KMS-11 (cell line): Measurements from ENCODE around the gene KLHL35.

ENCODE experiments used
- H2AFZ ChIP-seq: fragments of 200-600 bp; sonication (generic); 2 replicates; pipeline ENCODE4 v1.6.1; 2016; ENCODE audit warnings: antibody characterized with exemption, mixed run types, low read depth
- H3K27ac ChIP-seq: fragments of 200-600 bp; sonication (generic); 2 replicates; pipeline ENCODE4 v1.6.1; 2016; ENCODE audit warnings: mild to moderate bottlenecking, mixed run types
- H3K27me3 ChIP-seq: fragments of 200-600 bp; sonication (generic); 2 replicates; pipeline ENCODE4 v1.6.1; 2017; ENCODE audit warnings: mild to moderate bottlenecking, low read depth, mixed run types, moderate library complexity; ENCODE audit not compliant: insufficient read depth
- H3K36me3 ChIP-seq: fragments of 200-600 bp; sonication (generic); 2 replicates; pipeline ENCODE4 v1.6.1; 2017; ENCODE audit warnings: mild to moderate bottlenecking, mixed run types; ENCODE audit not compliant: insufficient read depth
- H3K4me1 ChIP-seq: fragments of 200-600 bp; sonication (generic); 2 replicates; pipeline ENCODE4 v1.6.1; 2016; ENCODE audit warnings: mild to moderate bottlenecking, low read depth, mixed run types; ENCODE audit not compliant: poor library complexity, severe bottlenecking
- H3K4me2 ChIP-seq: fragments of 200-600 bp; sonication (generic); 2 replicates; pipeline ENCODE4 v1.7.0; 2016; ENCODE audit warnings: mild to moderate bottlenecking, mixed run types
- H3K4me3 ChIP-seq: fragments of 200-600 bp; sonication (generic); IDR thresholded peaks from 2 replicates; pipeline ENCODE4 v1.6.1; 2017; ENCODE audit warnings: low read depth, low read length, mixed read lengths; ENCODE audit not compliant: insufficient read depth
- H3K79me2 ChIP-seq: fragments of 200-600 bp; sonication (generic); 2 replicates; pipeline ENCODE4 v1.6.1; 2016; ENCODE audit warnings: low read depth, mixed run types; ENCODE audit not compliant: insufficient read depth
- H3K9ac ChIP-seq: fragments of 200-600 bp; sonication (generic); 2 replicates; pipeline ENCODE4 v1.6.1; 2016; ENCODE audit warnings: mild to moderate bottlenecking, mixed run types
- H4K20me1 ChIP-seq: fragments of 200-600 bp; sonication (generic); 2 replicates; pipeline ENCODE4 v1.6.1; 2016; ENCODE audit warnings: mild to moderate bottlenecking, mixed run types; ENCODE audit not compliant: insufficient read depth
- TF ChIP-seq, protein P1 (sequence below): fragments of 200-600 bp; sonication (generic); conservative IDR thresholded peaks from 2 replicates; pipeline ENCODE4 v1.6.1; 2017; ENCODE audit warnings: low read depth, mild to moderate bottlenecking, antibody characterized with exemption, low read length, moderate library complexity, mixed read lengths

Gene KLHL35

DNA sequence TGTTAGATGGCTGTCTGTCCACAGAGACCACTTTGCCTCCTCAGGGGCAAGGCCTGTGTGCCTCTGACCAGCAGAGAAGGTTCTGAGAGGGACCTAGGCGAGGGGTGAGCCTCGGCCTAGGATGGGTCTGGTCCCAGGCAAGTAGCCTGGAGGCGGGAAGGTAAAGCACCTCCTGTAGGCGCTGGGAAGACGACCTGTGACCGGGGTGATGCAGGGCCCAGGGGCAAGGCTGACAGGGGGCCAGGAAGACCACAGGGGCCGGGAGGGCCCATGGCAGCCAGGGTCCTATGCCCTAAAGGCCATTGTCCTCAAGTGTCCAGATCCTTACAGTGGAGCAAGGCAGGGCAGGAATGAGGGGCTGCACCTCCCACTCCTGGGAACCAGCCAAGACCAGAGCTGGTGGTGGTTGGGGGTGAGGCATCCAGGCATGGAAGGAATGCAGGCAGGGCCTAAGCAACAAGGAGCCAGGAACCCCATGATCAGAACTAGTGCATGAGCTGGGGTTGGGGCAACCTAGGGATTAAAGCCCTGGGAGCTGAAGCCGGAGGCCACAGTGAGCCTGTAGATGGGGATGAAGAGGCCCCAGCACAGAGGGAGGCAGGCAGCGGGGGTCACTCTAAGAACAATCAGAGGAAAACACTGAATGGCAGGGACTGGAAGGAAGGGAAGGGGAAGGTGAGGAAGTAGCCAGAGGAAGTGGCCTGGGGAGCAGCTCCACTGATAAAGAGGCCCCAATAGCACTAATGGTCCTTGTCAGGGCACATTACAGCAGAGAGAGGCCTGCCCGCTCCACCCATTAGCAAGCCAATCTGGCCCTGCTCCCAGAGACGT, 32.9 kb upstream of the KLHL35 start:
- Histone ChIP-seq H3K4me1 (no peaks in the 10 kb centered on the region), H2AFZ (no peak overlapping the region)

DNA sequence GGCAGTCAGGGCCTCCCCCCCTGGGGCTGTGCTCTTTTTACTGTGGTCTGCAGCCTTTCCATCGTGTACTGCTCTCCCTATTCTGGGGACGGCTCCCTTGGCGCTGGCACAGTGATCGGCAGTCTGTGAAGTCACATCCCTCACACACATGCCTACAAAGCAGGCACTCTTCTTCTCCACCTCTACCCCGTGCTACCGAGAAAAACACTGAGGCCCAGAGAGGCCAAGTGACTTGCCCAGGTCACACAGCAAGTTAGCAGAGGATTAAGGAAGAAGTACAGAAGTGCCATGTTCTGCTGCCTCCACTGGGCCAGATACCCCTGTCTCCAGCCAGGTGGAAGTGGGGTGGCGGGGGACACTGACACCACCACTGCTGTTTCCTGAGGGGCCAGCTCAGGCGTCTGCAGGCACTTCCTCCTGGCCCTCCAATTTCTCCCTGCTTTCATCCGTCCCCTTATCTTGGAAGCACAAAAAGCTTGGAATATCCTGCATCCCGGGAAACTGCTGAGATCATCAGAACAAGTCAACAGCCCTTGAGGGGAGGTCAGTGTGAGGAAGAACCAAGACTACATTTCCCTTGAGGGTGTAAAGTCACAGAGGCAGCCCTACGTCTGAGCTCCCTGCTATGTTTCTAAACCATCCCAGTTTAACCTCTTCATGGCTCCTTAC, 30.2 kb upstream of the KLHL35 start:
- Histone ChIP-seq H3K27ac (no peak overlapping the region), H3K4me3 (no peak overlapping the region), H3K27me3 (no peaks in the 10 kb centered on the region), H3K36me3 (no peaks in the 10 kb centered on the region), H4K20me1 (no peaks in the 10 kb centered on the region), H3K4me2 (no peak overlapping the region), H2AFZ (no peak overlapping the region), H3K9ac (no peak overlapping the region), H3K4me1 (no peaks in the 10 kb centered on the region), H3K79me2 (no peaks in the 10 kb centered on the region)
- TF ChIP-seq, protein P1, sequence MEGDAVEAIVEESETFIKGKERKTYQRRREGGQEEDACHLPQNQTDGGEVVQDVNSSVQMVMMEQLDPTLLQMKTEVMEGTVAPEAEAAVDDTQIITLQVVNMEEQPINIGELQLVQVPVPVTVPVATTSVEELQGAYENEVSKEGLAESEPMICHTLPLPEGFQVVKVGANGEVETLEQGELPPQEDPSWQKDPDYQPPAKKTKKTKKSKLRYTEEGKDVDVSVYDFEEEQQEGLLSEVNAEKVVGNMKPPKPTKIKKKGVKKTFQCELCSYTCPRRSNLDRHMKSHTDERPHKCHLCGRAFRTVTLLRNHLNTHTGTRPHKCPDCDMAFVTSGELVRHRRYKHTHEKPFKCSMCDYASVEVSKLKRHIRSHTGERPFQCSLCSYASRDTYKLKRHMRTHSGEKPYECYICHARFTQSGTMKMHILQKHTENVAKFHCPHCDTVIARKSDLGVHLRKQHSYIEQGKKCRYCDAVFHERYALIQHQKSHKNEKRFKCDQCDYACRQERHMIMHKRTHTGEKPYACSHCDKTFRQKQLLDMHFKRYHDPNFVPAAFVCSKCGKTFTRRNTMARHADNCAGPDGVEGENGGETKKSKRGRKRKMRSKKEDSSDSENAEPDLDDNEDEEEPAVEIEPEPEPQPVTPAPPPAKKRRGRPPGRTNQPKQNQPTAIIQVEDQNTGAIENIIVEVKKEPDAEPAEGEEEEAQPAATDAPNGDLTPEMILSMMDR: no peak

More for the DNA sequence above, 32.9 kb upstream of the KLHL35 start:
- H4K20me1 ChIP-seq: no peaks in the 10 kb centered on the region
- no peaks in the 10 kb centered on the region for H3K27me3 ChIP-seq
- H3K27ac ChIP-seq: no peak overlapping the region
- no peak overlapping the region for H3K9ac ChIP-seq
- TF ChIP-seq, protein P1: no peak
- no peaks in the 10 kb centered on the region for H3K36me3 ChIP-seq
- H3K4me2 ChIP-seq: no peak overlapping the region
- H3K4me3 ChIP-seq: no peak overlapping the region
- H3K79me2 ChIP-seq: no peaks in the 10 kb centered on the region

DNA sequence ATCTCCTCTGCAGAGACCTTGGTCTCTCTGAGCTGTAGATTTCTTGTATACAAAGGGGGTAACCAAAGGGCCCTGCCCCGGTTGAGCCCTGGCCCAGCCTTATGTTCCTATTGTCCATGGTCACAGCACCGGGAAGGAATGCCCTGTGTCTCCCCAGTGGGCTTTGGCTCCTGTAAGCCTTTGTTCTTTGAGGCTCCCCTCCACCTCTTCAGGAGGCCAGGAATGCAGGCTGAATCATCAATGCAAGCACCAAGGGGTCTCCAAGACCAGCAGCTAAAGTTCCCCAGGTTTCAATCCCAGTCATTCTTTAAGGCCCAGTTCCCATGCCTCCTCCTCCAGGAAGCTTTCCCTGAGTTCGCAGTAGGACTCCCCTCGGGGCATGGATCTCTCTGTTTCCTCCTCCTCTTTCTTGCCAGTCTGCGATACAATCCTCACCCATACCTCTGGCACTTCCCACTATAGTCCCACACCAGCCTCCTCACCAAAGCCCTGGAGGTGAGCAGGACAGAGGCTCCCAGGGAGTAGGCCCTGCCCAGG, 29.2 kb upstream of the KLHL35 start:
- Histone ChIP-seq H4K20me1 (no peaks in the 10 kb centered on the region), H3K27ac (no peak overlapping the region), H3K9ac (no peak overlapping the region)

DNA sequence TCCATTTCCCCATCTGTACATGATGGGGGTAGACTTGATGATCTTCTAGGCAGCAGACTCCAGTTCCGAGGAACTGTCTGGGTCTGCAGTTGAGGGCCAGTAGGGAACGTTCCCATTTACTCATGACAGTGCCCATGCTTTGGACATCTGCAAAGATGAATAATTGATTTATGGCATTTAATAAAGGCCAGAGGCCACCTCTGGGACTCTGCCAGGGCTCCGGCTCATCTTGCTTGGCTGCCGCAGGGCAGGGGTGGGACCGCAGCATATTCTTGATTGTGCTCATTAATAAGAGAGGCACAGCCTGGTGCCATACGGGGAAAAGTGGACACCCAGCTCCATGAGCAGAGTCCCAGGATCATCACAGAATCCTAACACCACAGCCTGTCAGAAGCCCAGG, 28.1 kb upstream of the KLHL35 start:
- H3K36me3 ChIP-seq: no peaks in the 10 kb centered on the region
- no peak overlapping the region for H3K27ac ChIP-seq
- no peaks in the 10 kb centered on the region for H3K27me3 ChIP-seq
- TF ChIP-seq, protein P1: no peak
- H3K9ac ChIP-seq: no peak overlapping the region
- H4K20me1 ChIP-seq: no peaks in the 10 kb centered on the region
- no peak overlapping the region for H3K4me3 ChIP-seq
- no peaks in the 10 kb centered on the region for H3K4me1 ChIP-seq
- H2AFZ ChIP-seq: no peak overlapping the region
- no peak overlapping the region for H3K4me2 ChIP-seq
- H3K79me2 ChIP-seq: no peaks in the 10 kb centered on the region

More for the DNA sequence above, 29.2 kb upstream of the KLHL35 start:
- Histone ChIP-seq H3K79me2 (no peaks in the 10 kb centered on the region), H3K4me1 (no peaks in the 10 kb centered on the region), H3K4me2 (no peak overlapping the region), H3K4me3 (no peak overlapping the region), H2AFZ (no peak overlapping the region), H3K36me3 (no peaks in the 10 kb centered on the region), H3K27me3 (no peaks in the 10 kb centered on the region)
- TF ChIP-seq, protein P1: no peak
